GM18505 (cell line): Measurements from ENCODE around the gene RYR1.
"Not testable (repeated sequence)": the region's sequence is repeated elsewhere in the genome, so short reads cannot be mapped to it uniquely, and the experiment has no call there.

Experiments used
- ATAC-seq: cut with Tn5 transposase; IDR thresholded peaks from one replicate; pipeline ENCODE4 v1.9.1; 2021; ENCODE audit not compliant: unreplicated experiment
- POLR2A ChIP-seq: IDR thresholded peaks from 4 replicates; pipeline ENCODE4 v1.6.1; 2011; ENCODE audit warnings: borderline replicate concordance; ENCODE audit not compliant: insufficient read depth, insufficient read length; ENCODE audit errors: extremely low read depth

RYR1 gene

DNA sequence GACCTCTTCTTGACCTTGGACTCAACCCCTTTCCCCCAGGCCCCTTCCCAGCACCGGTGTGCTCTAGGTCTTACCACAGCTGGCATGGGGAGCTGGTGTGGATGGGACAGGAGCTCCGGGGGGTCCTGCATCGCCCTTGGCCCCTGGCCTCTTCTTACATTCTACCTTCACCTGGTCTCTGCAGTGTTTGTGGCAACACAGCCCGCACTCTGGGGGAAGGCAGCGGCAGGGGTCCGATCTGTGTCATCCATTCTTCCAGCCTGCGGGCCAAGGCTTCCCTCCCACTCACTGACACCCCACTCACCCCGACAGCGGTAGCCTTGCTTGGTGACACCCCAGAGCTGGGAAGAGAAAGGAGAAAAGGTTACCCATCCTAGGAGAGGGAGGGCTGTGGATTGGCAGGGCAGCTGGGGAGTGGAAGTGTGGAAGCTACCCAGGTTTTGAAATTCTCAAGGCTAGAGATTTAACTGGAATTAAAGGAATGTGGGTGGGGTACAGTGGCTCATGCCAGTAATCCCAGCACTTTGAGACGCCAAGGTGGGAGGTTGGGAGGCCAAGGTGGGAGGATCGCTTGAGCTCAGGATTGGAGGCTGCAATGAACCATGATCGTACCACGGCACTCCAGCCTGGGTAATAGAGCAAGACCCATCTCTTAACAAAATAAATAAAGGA lies 22.3 kb upstream of the RYR1 start:
- no peak for TF ChIP-seq POLR2A
- ATAC-seq: no peak

DNA sequence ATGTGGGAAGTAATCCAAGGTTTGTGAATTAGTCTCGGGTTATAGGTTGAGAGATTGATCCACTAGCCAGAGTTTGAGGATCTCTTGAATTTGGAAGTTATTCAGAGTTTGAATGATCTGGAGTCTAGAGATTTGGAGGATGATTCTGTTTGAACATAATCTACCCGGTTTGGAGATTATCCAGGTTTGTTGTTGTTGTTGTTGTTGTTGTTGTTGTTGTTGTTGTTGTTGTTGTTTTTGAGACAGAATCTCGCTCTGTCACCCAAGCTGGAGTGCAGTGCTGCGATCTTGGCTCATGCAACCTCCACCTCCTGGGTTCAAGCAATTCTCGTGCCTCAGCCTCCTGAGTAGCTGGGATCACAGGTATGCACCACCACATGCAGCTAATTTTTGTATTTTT lies 21.6 kb upstream of the RYR1 start:
- ATAC-seq: not testable (repeated sequence)

- no peak for TF ChIP-seq POLR2A
- ATAC-seq: no peak
Observed at GRCh38 chr19:38412491-38412890, 21.0 kb upstream of the RYR1 start.

GRCh38 chr19:38412961-38413360 lies 20.5 kb upstream of the RYR1 start:
- no peak for TF ChIP-seq POLR2A
- ATAC-seq: no peak

DNA sequence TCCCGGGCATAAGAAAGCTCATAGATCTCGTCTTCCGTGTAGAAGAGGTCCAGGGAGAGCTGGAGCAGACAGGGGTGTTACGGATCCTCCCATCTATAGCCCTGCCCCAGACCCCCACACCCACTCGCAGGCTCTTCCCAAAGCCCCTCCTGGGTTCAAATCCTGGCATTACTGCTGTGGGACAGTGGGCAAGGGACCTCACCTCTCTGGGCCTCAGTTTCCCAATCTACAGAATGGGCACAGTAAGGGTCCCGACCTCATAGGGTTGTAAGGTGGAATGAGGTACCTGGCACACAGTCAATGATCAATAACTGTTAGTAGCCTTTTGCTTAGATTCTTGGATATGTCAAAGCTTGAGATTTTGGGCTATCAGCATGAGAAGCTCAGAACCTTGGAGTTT lies 20.1 kb upstream of the RYR1 start:
- no peak for TF ChIP-seq POLR2A

DNA sequence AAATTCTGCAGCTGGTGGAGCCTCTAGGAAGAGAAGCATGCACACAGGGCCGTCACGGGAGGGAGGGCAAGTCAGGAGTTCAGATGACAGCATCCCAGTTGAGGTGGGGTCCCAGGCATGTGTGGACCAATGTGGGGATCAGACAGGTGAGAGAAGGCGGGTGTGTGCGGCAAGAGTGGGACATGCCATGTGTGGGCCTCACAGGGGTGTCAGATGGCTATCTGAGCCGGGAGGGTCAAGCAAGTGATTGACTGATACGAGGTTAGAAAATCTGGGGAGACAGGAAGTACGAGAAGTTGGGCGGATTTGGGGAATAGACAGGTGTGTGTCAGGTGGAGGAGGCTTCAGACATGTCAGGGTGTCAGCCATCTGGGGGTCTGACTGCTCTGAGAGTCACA lies 16.3 kb upstream of the RYR1 start:
- ATAC-seq: no peak
- no peak for TF ChIP-seq POLR2A

More for the DNA sequence above, 20.1 kb upstream of the RYR1 start:
- no peak for ATAC-seq

- no peak for TF ChIP-seq POLR2A
- no peak for ATAC-seq
Observed at GRCh38 chr19:38417544-38418506, 15.7 kb upstream of the RYR1 start.

GRCh38 chr19:38420935-38421334 lies 12.6 kb upstream of the RYR1 start:
- ATAC-seq: no peak
- no peak for TF ChIP-seq POLR2A

DNA sequence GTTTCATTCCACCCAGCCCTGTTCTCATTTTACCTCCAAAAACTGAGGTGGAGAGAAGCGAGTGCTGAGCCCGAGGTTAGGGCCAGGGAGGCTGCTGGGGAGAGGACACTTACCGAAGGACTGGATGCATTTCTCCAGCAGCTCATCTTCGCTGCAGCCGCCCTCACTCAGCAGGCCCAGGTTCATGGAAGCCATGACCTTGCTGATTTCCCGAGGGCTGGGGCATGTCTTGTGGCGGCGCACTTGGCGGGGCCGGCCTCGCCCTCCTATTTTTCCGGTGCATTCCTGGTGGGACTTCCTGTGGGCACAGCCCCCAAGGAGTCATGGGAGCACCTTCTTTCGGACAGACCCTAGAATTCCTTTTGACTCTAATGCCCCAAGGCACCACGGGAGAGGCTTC lies 11.6 kb upstream of the RYR1 start:
- TF ChIP-seq POLR2A: no peak
- no peak for ATAC-seq

DNA sequence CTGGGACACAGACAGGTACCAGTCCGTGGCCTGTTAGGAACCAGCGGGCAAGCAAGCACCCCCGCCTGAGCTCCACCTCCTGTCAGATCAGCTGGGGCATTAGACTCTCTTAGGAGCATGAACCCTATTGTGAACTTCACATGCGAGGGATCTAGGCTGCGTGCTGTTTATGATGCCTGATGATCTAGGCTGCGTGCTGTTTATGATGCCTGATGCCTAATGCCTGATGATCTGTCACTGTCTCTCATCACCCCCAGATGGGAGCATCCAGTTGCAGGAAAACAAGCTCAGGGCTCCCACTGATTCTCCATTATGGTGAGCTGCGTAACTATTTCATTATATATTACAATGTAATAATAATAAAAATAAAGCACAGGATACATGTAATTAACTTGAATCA lies 11.1 kb upstream of the RYR1 start:
- ATAC-seq: no peak
- no peak for TF ChIP-seq POLR2A

- no peak for ATAC-seq
- no peak for TF ChIP-seq POLR2A
Observed at GRCh38 chr19:38424272-38424671, 9.2 kb upstream of the RYR1 start.

DNA sequence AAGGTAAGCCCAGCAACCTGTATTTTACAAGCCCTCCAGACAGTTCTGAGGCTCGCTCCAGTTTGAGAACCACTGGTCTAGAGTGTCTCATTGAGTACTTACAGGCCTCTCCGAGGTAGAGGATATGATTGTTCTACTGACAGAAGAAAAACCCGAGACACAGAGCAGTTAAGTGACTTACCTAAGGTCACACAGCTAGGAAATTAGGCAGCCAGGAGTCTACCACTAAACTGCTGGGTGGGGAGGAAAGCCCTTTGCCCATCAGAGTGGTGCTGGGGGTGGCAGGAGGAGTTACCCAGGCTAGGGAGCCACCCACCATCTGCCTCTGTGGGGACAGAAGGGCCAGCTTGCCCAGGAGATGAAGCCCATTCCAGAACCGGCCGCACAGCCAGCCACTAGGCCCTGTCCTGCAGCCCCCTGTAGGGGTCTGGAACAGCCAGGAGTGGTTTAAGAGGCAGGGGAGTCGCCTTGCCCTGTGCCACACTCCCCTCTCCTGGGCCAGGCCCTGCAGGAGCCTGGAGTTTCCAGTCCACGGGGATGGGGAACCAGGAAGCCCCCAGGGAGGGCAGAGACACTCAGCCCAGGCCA lies 8.2 kb upstream of the RYR1 start:
- no peak for TF ChIP-seq POLR2A
- no peak for ATAC-seq

GRCh38 chr19:38425810-38426466 lies 7.6 kb upstream of the RYR1 start, which contains the start of gene RASGRP4:
TSS of gene RASGRP4 (minus strand) at chr19:38426219. CDS start at chr19:38426091, 128 bp downstream.
- ATAC-seq: no peak
- TF ChIP-seq POLR2A: no peak

DNA sequence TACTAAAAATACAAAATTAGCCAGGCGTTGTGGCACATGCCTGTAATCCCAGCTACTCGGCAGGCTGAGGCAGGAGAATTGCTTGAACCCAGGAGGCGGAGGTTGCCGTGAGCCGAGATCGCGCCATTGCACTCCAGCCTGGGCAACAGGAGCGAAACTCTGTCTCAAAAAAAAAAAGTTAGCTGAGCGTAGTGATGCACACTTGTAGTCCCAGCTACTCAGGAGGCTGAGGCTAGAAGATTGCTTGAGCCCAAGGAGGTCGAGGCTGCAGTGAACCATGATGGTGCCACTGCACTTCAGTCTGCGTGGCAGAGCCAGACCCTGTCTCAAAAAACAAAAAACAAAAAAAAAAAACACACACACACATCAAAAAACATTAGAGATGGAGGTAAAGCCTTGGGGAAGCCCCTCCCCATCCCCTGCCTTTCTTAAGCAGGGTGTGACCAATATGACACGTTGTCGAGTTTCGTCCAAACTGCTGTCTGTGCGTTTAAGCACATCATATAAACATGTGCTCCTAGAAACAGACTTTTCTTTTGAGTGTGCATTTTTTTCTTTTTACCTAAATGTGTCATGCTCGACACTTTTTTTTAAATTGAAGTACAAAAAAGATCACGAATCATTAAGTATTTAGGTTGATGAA lies 6.3 kb upstream of the RYR1 start:
- ATAC-seq: not testable (repeated sequence)
